GM19463 (cell line): ENCODE data around the gene ACTR2.
"Not testable (repeated sequence)": the region's sequence is repeated elsewhere in the genome, so short reads cannot be mapped to it uniquely, and the experiment has no call there.

ENCODE experiments used
- ATAC-seq: cut with Tn5 transposase; IDR thresholded peaks from one replicate; pipeline ENCODE4 v1.9.1; 2021; ENCODE audit warnings: mild to moderate bottlenecking, moderate library complexity; ENCODE audit not compliant: unreplicated experiment

Gene ACTR2

DNA sequence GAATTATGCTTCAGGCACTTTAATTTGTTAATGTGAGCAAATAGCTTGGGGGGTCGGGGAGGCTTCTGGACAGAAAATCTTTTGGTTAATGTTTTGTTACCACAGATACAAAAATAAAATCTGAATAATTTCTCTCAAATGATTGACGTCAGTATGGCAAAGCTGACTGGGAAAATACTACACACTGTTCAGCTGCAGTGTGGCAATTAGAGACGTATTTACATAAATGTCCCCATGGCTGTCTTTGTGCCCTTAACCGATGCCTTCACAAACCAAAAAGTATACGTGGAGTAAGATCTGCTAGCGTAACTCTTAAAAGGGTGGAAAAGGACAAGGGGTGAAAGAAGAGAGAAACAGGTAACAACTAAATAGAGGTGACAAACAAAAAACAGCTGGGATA lies 83.4 kb downstream of the ACTR2 start:
- no peak for ATAC-seq

DNA sequence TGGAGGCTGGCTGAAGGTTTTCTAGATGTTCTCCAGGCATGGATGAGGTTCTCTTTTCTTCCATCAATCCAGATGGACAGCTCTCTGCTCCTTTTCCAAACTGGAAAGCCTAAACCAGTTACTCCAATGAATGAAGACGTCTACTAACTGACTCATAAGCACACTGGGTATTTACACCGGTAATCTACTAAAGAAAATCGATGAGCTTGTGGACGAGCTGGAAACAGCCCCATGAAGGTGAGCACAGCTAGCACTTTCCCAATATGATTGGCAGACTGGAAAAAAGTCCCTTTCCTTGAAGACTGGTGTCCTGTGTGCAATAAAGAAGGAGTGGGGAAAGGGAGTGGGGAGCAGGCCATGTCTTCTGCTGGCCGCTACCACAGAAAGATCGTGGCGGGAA lies 84.0 kb downstream of the ACTR2 start:
- ATAC-seq, result no peak

DNA sequence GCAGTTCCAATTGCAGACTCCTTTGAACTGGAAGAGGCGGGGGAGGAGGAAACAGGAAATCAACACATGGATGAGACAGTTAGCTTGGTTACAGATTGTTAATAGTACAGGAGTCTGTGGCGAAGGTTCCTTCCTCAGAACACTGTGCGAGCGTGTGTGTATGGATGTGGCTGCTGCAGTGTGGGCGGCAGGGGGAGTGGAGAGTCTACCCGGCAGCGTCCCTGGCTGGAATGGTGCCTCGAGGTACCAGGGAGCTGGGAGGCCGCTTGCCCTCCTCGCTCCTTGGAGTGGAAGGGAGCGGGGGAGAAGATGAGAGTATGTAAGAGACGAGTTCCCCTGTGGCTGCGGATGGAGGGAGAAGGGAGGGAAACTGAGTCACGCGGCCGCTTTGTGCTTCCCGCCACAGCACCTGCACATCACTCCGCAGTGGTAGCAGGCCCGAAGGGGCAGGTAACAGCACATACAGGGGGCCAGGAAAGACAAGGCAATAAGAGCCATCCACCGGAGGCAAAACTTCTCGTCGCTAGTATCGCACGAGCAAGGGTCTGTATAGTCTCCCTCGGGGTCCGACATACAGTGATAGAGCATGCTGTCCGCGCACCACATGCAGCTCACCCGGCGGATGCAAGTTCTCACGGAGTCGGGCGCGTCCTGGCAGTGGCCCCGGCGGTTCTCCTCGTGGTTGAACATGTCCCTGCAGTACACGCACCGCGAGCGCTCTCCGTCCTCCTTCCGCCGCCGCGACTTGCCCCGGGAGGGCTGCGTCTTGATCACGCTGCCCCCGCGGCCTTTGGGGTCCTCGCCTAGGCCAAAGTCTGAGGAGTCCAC lies 85.7 kb downstream of the ACTR2 start:
- ATAC-seq, result no peak

DNA sequence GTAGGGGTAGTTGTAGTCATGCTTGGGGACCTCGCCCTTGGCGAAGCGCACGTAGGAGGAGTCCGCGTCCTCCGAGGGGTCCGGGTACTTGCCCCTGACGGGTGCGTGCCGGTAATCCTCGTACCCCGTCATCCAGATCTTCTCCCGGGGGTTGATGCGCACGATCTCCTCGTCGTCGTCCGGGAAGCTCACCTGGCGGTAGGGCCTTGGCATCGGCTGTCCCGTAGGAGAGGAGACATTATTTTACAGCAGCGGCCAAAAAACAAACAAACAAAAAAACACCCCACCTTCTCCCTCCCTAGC lies 86.3 kb downstream of the ACTR2 start:
- no peak for ATAC-seq

- no peak for ATAC-seq
Observed at GRCh38 chr2:65314801-65315441, 87.3 kb downstream of the ACTR2 start.

DNA sequence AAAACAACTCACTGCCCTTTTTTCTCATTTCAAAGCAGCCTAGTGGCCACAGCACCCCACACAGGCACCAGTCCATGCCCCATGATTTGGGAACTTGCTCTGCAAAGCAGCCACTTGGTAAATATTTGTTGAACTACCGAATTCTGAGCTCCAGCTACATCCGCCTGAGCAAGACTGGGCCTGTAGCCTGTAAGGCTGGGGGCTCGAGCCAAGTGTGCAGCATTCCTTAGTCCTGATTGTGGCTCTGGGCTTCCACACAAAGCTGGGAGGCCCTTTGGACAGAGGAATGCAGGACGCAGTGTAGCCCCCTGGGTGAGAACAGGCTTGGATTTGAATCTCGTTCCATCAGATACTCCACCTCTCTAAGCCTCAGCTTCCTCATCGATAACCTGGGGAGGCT lies 88.4 kb downstream of the ACTR2 start:
- ATAC-seq, result no peak

- not testable (repeated sequence) for ATAC-seq
Observed at GRCh38 chr2:65317351-65317750, 89.7 kb downstream of the ACTR2 start.

DNA sequence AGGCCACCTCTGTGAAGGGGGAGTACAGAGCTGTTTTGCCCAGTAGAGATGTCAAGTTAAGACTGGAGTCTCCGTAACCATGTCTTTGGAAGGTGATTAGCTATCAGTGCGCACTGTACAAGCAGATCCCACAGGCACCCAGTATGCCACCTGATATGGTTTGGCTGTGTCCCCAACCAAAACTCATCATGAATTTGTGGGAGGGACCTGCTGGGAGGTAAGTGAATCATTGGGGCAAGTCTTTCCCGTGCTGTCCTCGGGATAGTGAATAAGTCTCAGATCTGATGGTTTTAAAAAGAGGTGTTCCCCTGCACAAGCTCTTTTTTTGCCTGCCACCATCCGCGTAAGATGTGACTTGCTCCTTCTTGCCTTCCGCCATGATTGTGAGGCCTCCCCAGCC lies 90.2 kb downstream of the ACTR2 start:
- ATAC-seq, result no peak

DNA sequence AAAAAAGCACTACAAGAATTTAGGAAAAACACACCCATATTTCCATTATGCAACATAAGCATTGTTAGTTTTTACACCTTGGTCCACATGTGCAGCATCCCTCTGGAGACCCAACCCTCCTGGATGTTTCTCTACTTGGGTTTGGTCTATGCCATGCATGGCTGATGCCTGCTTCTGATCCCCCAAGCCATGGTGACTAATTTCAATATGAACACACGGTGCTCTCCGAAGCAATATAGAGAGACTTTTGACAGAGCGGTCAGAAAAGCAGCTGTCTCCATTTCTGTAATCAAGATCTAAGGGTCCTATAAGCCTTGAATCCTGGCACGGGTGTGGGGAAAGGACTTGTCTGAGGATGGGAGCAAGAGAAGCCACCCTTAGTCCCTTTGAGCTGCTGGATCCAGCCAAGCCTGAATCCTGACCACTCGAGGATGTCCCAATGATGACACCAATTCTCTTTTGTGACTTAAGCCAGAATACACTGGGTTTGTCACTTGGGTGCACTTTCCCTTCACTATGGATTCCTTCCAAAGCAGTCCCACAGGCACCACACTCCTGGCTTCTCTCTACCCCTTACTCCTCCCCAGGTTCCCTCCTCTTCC lies 91.5 kb downstream of the ACTR2 start:
- ATAC-seq, result no peak

- ATAC-seq, result no peak
Observed at GRCh38 chr2:65319674-65320041, 92.0 kb downstream of the ACTR2 start.

DNA sequence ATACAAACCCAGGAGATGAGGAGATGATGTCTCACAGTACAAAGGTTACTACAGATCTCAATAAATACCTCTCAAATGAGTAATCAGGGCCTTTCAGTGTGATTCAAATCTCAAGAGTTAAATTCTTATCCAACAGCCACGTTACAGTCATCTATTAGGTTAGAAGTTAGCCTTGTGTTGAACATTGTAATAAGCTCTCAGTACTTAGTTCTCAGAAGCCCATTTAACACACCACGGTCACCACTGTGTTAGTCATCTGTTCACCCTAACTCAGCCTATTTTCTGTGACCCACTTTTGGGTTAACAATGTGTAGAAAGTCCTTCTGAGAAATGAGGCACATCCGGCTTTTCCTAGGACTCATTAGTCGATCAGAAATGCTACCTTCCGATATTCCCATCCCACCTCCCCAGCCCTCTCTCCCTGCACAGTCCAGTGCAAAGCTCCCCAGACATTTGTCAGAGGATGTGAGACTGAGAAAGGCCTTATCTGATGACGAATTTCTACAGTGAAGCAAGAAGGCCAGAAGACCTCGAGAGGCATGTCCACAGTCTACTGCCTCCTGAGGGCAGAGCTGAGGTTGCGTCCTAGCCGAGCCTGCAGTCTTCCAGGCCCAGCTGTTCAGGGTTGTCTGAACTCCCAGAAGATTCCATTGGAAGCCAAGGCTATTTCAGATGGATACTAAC lies 92.6 kb downstream of the ACTR2 start:
- ATAC-seq, result peak; percentile 74
